ENCODE results near the gene COQ10A.

The COQ10A gene

DNA sequence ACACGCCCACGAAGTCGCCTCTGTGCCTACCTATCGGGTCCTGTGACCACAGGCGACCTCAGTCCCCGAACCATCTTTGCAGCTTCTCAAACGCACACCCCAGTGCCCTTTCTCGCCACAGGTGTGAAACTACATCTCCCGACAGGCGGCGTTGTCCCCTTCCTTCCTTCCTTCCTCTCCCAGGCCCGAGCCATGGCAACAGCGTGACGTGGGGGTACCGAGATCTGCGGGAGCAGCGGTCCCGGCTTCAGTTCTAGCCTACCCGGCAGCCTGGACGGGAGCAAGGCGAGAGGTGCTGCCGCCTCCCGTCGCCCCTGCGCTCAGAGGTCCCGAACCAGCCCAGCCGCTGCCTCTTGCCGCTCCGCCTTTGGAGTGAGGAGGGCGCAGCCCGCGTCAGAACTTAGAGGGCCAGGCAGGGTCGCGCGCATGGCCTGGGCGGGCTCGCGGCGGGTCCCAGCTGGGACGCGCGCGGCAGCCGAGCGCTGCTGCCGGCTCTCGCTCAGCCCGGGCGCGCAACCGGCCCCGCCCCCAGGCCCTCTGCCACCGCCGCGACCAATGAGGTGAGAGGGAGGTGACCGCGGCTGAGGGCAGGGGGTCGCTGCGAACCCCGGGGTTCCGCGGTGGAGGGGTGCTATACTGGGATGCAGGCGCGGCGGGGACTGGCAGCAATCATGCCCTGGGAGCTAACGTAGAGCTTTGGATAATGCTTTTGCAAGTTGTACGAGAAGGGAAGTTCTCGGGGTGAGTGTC is at the start of gene COQ10A:
COQ10A (plus strand) TSS at position 250 of the 750 bp plus-strand sequence; CDS start at position 427, 177 bp downstream.
- peak; percentile 95 for DNase-seq (ENCODE audit: low spot score)

DNA sequence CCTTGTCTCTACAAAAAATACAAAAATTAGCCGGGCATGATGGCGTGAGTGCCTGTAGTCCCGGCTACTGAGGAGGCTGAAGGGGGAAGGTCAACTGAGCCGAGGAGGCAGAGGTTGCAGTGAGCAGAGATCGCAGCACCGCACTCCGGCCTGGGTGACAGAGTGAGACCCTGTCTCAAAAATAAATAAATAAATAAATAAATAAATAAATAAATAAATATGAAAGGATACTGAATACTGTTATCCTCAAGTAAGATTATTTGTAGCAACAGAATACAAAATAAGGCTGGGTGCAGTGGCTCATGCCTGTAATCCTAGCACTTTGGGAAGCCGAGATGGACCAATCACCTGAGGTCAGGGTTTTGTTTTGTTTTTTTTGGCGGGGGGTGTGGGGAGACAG is 46.9 kb upstream of the COQ10A start:
- DNase-seq (ENCODE audit: low spot score), result no peak

- DNase-seq (ENCODE audit: low spot score), result no peak
Observed at GRCh38 chr12:56220611-56221231, 46.0 kb upstream of the COQ10A start.

DNA sequence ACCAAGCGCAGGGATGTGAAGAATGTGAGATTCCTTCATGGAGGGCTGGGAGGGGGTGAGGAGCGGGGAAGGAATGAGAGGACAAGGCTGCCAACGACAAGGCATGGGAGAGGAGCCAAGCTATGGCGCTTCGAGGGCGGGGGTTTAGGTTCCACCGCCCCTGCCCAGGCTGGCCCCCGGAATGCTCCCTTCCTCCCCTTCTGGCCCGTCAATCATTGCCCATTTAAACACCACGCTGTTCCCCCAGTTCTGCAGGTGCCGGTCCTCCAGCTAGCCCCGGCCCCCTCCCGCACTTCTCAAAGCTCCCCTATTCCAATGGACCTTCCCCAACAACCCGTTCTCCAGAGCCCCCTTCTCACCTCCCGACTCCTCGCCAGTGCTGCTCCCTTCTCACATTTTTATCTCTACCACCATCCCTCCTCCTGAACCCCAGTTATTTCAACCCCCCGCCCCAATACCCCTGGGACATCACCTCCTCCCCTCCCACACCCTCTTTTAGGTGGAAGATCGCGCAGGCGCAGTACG is 45.4 kb upstream of the COQ10A start:
- DNase-seq (ENCODE audit: low spot score), result peak; percentile 61

DNA sequence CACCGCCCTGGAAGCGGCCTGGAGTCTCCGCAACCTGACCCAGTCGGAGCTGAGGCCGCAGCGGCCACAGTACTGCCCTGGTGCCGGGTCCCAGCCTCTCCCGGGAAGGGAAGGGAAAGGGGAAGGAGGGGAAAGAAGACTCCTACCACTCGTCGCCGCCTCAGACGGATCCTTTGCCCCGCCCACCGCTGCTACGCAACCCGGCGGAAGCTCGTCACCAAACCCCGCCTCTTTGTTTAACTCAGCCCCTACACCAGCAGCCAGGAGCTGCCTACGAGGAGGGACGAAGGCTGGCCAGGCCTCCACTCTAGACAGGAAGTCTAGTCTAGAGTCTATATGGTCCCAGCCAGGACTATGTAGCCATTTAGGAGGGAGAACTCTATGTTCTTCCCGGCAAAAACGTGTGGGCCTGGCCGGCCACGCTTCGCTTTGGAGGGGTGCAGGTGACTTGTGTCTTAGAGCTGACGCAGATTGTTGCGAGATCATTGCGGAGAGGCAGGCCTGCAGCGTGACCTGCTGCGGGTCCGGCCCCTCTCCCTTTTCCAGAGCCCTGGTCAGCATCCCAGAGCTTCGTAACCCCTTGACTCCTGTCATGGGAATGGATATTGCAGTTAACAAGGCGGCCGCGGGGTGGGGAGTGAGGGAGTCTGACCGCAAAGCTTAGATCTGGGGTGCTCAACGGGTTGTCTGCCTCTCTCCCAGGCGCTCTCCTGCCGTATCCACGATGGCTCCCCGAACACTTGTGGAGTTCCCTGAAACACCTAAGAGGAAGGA is 44.8 kb upstream of the COQ10A start, which contains the start of gene RNF41:
RNF41 (minus strand) TSS at position 166 of the 774 bp plus-strand sequence. CDS start 7,875 bp downstream, outside the sequence.
- peak; percentile 99 for DNase-seq (ENCODE audit: low spot score)

- no peak for DNase-seq (ENCODE audit: low spot score)
Observed at GRCh38 chr12:56222531-56222895, 44.2 kb upstream of the COQ10A start.

DNA sequence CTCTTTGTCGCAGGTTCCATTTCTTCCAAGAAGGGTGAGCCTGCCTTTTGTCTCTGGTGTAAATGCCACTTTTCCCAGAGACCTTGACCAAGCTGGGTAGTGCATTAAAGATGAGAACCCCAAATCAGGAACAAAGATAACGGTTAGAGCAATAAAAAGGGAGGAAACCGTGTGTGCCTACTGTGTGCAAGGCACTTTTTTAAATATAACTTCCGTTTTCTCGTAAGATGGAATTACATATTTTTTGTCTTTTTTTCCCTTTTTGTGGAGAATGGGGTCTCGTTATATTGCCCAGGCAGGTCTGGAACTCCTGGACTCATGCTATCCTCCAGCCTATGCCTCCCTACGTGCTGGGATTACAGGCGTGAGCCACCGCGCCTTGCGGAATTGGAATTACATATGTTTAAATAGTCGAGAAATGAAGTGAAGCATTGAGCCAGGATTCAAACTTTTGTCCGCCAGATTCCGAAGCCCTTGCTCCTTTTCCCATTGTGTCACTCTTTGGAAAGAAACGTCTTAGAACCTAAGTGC is 43.1 kb upstream of the COQ10A start:
- no peak for DNase-seq (ENCODE audit: low spot score)

- DNase-seq (ENCODE audit: low spot score), result peak; percentile 99
Observed at GRCh38 chr12:56224102-56224701, 42.5 kb upstream of the COQ10A start, which contains the start of gene NABP2. Gene NABP2, plus strand, starts transcription at chr12:56224342. Its CDS starts 515 bp downstream, at chr12:56224857.

DNA sequence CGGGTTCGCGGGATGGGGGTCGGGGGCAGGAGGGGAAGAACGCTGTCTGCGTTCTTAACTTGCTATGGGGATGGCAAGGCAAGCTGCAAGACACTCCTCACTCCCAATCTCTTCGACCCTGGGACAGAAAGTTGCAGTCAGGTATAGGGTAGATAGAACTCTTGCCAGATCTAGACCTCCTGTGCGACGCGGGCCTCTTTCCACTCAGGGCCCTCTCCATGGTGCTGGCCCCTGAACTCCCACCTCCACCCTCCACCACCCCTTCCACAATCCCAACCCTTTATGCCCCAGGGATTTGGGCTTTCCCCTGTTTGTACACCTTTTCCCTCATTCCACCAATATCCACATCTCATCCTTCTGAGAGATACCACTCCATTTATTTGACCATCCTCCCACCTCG is 41.8 kb upstream of the COQ10A start:
- no peak for DNase-seq (ENCODE audit: low spot score)

- no peak for DNase-seq (ENCODE audit: low spot score)
Observed at GRCh38 chr12:56229082-56229481, 37.7 kb upstream of the COQ10A start.

DNA sequence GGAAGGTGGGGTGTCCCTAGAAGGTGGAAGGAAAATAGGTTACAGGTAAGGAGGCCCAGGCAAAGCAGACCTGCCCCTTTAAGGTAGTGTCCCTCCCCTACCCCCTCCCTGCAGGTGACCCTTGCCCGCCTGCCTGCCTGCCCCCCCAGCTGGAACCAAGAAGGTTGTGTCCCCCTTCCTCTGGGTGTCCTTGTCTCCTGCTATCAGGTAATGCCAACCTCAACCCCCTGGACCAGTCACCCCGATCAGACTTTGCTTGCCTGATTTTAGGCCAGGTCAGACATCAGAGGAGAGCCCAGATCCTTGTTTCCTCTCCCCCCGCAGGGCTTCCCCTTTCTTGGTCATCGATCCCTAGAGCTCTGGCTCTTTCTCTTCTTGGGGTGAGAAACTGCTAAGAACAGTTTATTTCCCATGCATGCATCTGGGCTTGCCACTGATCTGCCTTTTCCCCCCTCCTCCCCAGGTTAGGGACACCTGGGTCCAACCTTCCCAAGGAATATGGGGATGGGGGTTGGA is 36.8 kb upstream of the COQ10A start, which contains the start of gene SLC39A5:
SLC39A5 (plus strand) TSS at position 136 of the 516 bp plus-strand sequence. CDS start 1,224 bp downstream, outside the sequence.
- no peak for DNase-seq (ENCODE audit: low spot score)

- DNase-seq (ENCODE audit: low spot score), result no peak
Observed at GRCh38 chr12:56230432-56231183, 36.1 kb upstream of the COQ10A start.

DNA sequence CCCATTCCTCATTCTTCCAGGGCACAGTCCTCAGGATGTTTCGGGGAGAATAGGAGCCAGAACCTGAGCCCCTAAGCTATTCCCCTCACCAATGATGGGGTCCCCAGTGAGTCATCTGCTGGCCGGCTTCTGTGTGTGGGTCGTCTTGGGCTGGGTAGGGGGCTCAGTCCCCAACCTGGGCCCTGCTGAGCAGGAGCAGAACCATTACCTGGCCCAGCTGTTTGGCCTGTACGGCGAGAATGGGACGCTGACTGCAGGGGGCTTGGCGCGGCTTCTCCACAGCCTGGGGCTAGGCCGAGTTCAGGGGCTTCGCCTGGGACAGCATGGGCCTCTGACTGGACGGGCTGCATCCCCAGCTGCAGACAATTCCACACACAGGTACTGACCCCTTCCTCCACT is 35.6 kb upstream of the COQ10A start:
- DNase-seq (ENCODE audit: low spot score), result no peak

DNA sequence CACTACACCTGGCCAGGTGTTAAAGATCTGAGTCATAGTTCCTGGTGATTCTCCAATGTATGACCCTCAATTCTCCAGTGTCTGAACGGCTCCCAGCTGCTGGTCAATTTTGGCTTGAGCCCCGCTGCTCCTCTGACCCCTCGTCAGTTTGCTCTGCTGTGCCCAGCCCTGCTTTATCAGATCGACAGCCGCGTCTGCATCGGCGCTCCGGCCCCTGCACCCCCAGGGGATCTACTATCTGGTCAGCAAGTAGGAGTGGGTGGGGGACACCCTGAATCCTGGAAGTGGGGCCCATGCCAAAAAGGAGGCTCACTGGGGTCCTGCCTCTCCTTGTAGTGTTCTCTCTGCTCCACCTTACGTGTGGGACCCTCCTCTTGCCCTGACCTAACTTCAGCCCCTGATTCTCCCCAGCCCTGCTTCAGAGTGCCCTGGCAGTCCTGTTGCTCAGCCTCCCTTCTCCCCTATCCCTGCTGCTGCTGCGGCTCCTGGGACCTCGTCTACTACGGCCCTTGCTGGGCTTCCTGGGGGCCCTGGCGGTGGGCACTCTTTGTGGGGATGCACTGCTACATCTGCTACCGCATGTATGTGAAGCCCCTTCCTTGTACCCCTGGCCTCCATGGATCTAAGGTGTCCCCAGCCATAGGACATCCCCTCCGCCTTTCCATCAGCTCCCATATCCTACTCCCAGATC is 31.9 kb upstream of the COQ10A start:
- no peak for DNase-seq (ENCODE audit: low spot score)

DNA sequence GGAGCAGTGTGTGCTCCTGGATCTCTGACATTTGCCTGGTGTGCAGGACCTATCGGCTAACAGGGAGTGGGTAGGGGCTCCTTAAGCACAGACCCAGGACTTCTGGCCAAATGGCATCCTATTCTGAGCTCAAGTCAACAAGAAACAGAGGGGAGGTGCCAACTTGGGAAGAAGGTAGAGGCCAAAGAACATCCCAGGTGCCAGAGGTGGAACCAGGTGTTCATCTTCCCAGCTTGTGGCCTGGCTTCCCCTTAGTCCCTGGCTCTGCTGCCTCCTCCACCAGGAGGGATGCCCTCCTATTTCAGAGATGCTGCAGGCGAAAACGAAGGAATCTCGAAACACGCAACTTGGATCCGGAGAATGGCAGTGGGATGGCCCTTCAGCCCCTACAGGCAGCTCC is 30.7 kb upstream of the COQ10A start:
- DNase-seq (ENCODE audit: low spot score), result no peak

- DNase-seq (ENCODE audit: low spot score), result no peak
Observed at GRCh38 chr12:56236985-56237384, 29.8 kb upstream of the COQ10A start.

- no peak for DNase-seq (ENCODE audit: low spot score)
Observed at GRCh38 chr12:56237552-56237951, 29.2 kb upstream of the COQ10A start.

- DNase-seq (ENCODE audit: low spot score), result no peak
Observed at GRCh38 chr12:56241424-56242303, 25.1 kb upstream of the COQ10A start.

DNA sequence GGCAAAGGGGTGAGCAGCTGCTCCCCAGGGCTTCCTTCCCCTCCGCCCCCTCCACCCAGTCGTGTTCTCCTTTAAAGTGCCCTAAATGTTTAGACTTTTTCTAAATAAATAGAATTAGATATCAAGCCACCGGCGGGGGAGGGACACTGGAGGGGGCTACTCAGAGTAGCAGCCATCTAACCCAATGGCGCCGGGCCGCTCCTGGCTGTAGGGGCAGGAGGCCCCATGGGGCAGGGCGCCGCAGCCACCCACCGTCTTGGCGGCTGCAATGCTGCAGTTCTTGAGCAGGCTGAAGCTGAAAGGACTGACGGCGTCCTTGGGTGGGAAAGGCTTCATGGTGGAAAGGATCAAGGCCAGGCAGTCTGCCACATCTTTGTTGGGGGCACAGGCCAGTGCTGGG is 23.8 kb upstream of the COQ10A start:
- no peak for DNase-seq (ENCODE audit: low spot score)
